ENCODE results near the gene FKBP2. TPM values are rescaled to one million over a fixed set of nuclear protein-coding genes. Genes with fewer than 3 reads are reported as not detected.

FKBP2 gene
- total and polyA plus RNA-seq, 5 donors from 2014 or later: 21.1 to 47.8 (median 42.6) TPM

- Mint-ChIP-seq H3K4me1 (peaks cover 0 to 43% (median 28%) of the 10 kb centered on the region in 4 donors), H3K9me3 (no peaks in the 10 kb centered on the region), H3K27ac (peak overlapping the region; percentile 83 to 95 (median 87)), H3K4me3 (peak overlapping the region; percentile 89 to 98 (median 92)), H3K36me3 (no peaks in the 10 kb centered on the region), H3K27me3 (no peaks in the 10 kb centered on the region)
- Histone ChIP-seq H3K27ac (ENCODE audit: insufficient read depth, low read length, poor library complexity, severe bottlenecking) (peak overlapping the region; percentile 84), H3K4me3 (ENCODE audit: low read depth, low read length) (peak overlapping the region; percentile 62), H3K9me3 (ENCODE audit: control insufficient read depth in 2 of 2, low read length in 2 of 2) (no peaks in the 10 kb centered on the region), H3K27me3 (ENCODE audit: control insufficient read depth, insufficient read depth, low read length) (no peaks in the 10 kb centered on the region), H3K36me3 (ENCODE audit: control insufficient read depth, insufficient read depth, low read length) (peaks cover 13% of the 10 kb centered on the region), H3K4me1 (ENCODE audit: control insufficient read depth, insufficient read depth, low read length, poor library complexity, severe bottlenecking) (peaks cover 51% of the 10 kb centered on the region)
- DNase-seq (peak; percentile 48 to 80 (median 60)), ATAC-seq (ENCODE audit: low read depth in 2 of 2) (peak; percentile 19 to 20)
These were observed 14.3 kb upstream of the FKBP2 start for GRCh38 chr11:64226507-64227051.

DNA sequence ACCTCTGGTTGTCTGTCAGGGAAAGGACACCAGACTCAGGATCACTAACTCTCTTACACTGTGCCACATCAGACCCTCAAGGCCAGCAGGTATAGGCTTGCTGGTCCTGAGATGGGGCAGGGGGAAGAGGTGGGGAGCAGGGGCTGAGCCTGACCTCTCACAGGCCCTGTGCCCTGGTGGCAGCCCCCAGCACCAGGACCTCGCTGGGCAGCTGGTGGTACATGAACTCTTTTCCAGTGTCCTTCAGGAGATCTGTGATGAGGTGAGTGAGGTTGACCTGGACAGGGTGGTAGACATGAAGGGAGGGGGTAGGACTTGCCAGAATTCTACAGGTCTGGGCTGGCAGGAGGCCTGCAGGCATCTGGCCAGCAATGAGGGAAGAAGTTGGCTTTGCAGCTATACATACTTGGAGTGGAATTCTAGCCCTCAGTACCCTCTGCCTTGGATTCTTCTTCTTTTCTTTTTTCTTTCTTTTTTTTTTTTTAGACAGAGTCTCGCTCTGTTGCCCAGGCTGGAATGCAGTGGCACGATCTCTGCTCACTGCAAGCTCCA lies 13.4 kb upstream of the FKBP2 start:
- H3K4me3 ChIP-seq (ENCODE audit: low read depth, low read length): peak overlapping the region; percentile 62
- Mint-ChIP-seq H3K27me3 (no peaks in the 10 kb centered on the region), H3K4me3 (peak overlapping the region; percentile 89 to 98 (median 92)), H3K36me3 (no peaks in the 10 kb centered on the region), H3K27ac (peak overlapping the region; percentile 83 to 95 (median 87)), H3K4me1 (peaks cover 0 to 52% (median 32%) of the 10 kb centered on the region in 4 donors), H3K9me3 (no peaks in the 10 kb centered on the region)
- peaks cover 54% of the 10 kb centered on the region for H3K4me1 ChIP-seq (ENCODE audit: control insufficient read depth, insufficient read depth, low read length, poor library complexity, severe bottlenecking)
- no peaks in the 10 kb centered on the region for H3K27me3 ChIP-seq (ENCODE audit: control insufficient read depth, insufficient read depth, low read length)
- H3K36me3 ChIP-seq (ENCODE audit: control insufficient read depth, insufficient read depth, low read length): peaks cover 13% of the 10 kb centered on the region
- ATAC-seq (ENCODE audit: low read depth in 2 of 2) (no peak), DNase-seq (no peak)
- H3K27ac ChIP-seq (ENCODE audit: insufficient read depth, low read length, poor library complexity, severe bottlenecking): peak overlapping the region; percentile 84
- H3K9me3 ChIP-seq (ENCODE audit: control insufficient read depth in 2 of 2, low read length in 2 of 2): no peaks in the 10 kb centered on the region

DNA sequence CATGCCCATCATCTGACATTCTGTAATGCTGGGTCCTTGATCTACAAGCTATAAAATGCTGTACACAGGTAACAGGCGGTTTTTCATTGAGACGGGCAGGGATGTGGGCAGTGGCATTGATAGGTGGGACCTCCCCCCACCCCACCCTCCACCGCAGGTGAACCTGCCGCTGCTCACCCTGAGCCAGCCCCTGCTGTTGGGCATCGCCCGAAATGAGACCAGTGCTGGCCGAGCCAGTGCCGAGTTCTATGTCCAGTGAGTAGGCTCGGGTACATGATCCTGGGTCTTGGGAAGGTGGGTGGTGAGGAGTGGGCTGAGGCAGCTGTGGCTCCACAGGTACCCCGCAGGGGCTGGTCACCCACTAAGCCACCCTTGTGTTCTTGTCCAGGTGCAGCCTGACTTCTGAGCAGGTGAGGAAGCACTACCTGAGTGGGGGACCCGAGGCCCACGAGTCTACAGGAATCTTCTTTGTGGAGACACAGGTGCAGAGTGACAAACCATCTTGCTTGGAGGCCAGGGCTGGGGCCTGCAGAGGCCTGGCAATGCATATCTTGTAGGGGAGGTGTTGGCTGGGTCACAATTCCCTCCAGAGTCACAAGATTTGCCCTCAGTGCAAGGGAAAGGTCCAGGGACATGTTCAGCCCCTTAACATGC lies 11.7 kb upstream of the FKBP2 start:
- DNase-seq (no peak), ATAC-seq (ENCODE audit: low read depth in 2 of 2) (no peak)
- Mint-ChIP-seq H3K27ac (peak overlapping the region; percentile 53 to 87 (median 65)), H3K4me1 (peaks cover 0 to 61% (median 36%) of the 10 kb centered on the region in 4 donors), H3K9me3 (no peaks in the 10 kb centered on the region), H3K27me3 (no peaks in the 10 kb centered on the region), H3K4me3 (peak overlapping the region; percentile 89 to 98 (median 92)), H3K36me3 (no peaks in the 10 kb centered on the region)
- Histone ChIP-seq H3K27me3 (ENCODE audit: control insufficient read depth, insufficient read depth, low read length) (no peaks in the 10 kb centered on the region), H3K4me3 (ENCODE audit: low read depth, low read length) (no peak overlapping the region), H3K4me1 (ENCODE audit: control insufficient read depth, insufficient read depth, low read length, poor library complexity, severe bottlenecking) (peaks cover 60% of the 10 kb centered on the region), H3K36me3 (ENCODE audit: control insufficient read depth, insufficient read depth, low read length) (no peaks in the 10 kb centered on the region), H3K9me3 (ENCODE audit: control insufficient read depth in 2 of 2, low read length in 2 of 2) (no peaks in the 10 kb centered on the region), H3K27ac (ENCODE audit: insufficient read depth, low read length, poor library complexity, severe bottlenecking) (peak overlapping the region; percentile 86)

DNA sequence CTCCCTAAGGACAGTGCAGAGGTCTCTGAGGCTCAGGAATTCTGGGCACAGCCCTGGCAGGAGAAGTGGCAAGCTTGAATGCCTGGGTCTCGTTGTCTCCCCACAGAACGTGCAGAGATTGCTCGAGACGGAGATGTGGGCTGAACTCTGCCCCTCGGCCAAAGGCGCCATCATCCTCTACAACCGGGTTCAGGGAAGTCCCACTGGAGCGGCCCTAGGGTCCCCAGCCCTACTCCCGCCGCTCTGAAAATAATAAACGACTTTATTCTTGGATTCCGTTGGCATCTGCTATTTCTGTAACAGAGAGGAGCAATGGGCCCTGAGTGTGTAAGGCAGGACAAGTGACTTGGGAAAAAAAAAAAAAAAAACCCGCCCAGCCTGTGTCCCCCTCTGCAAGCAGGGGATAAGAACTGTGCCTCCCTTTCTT lies 11.1 kb upstream of the FKBP2 start:
- ATAC-seq (ENCODE audit: low read depth in 2 of 2) (no peak), DNase-seq (no peak)
- Histone ChIP-seq H3K4me3 (ENCODE audit: low read depth, low read length) (peak overlapping the region; percentile 42), H3K9me3 (ENCODE audit: control insufficient read depth in 2 of 2, low read length in 2 of 2) (no peaks in the 10 kb centered on the region), H3K27ac (ENCODE audit: insufficient read depth, low read length, poor library complexity, severe bottlenecking) (peak overlapping the region; percentile 86), H3K36me3 (ENCODE audit: control insufficient read depth, insufficient read depth, low read length) (no peaks in the 10 kb centered on the region), H3K27me3 (ENCODE audit: control insufficient read depth, insufficient read depth, low read length) (no peaks in the 10 kb centered on the region), H3K4me1 (ENCODE audit: control insufficient read depth, insufficient read depth, low read length, poor library complexity, severe bottlenecking) (peaks cover 58% of the 10 kb centered on the region)
- Mint-ChIP-seq H3K27me3 (no peaks in the 10 kb centered on the region), H3K4me3 (peak overlapping the region; percentile 89 to 98 (median 92)), H3K9me3 (no peaks in the 10 kb centered on the region), H3K27ac (peak overlapping the region; percentile 87 to 93 (median 91)), H3K4me1 (peaks cover 0 to 61% (median 35%) of the 10 kb centered on the region in 4 donors), H3K36me3 (no peaks in the 10 kb centered on the region)

- peak within 1 kb of the TSS; percentile 42 for H3K4me3 ChIP-seq (ENCODE audit: low read depth, low read length)
- no peaks in the 10 kb centered on the region for H3K36me3 ChIP-seq (ENCODE audit: control insufficient read depth, insufficient read depth, low read length)
- no peaks in the 10 kb centered on the region for H3K9me3 ChIP-seq (ENCODE audit: control insufficient read depth in 2 of 2, low read length in 2 of 2)
- Mint-ChIP-seq H3K27ac (peak within 1 kb of the TSS; percentile 87 to 93 (median 91)), H3K36me3 (no peaks in the 10 kb centered on the region), H3K27me3 (no peaks in the 10 kb centered on the region), H3K4me3 (peak within 1 kb of the TSS; percentile 89 to 98 (median 92)), H3K9me3 (no peaks in the 10 kb centered on the region), H3K4me1 (peaks cover 0 to 60% (median 35%) of the 10 kb centered on the region in 4 donors)
- peaks cover 57% of the 10 kb centered on the region for H3K4me1 ChIP-seq (ENCODE audit: control insufficient read depth, insufficient read depth, low read length, poor library complexity, severe bottlenecking)
- H3K27me3 ChIP-seq (ENCODE audit: control insufficient read depth, insufficient read depth, low read length): no peaks in the 10 kb centered on the region
- H3K27ac ChIP-seq (ENCODE audit: insufficient read depth, low read length, poor library complexity, severe bottlenecking): peak within 1 kb of the TSS; percentile 86
- DNase-seq (peak; percentile 88 to 93 (median 90)), ATAC-seq (ENCODE audit: low read depth in 2 of 2) (peak; percentile 53 to 61)
These were observed 10.5 kb upstream of the FKBP2 start, which contains the start of gene DNAJC4 for GRCh38 chr11:64230171-64230984. DNAJC4 (plus strand) TSS chr11:64230548; CDS start chr11:64230855, 307 bp downstream.

DNA sequence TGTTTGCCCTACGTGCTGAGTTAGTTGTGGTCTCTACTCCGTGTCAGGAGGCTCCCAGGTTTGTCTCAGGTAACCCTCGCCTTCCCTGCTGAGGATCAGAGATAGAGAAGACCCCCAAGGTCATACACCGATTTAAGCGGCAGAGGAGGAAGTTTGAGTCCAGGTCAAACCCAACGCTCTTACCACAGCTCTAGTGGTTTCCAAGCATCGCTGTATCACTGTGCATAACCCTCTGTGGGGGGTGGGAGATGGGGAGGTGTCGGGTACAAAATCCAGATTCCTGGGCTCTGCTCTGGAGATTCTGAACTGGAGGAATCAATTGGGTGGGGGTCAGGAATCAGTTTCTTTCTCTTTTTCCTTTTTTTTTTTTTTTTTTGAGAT lies 9.9 kb upstream of the FKBP2 start:
- no peak for ATAC-seq (ENCODE audit: low read depth in 2 of 2)
- H3K9me3 ChIP-seq (ENCODE audit: control insufficient read depth in 2 of 2, low read length in 2 of 2): no peaks in the 10 kb centered on the region
- H3K27ac Mint-ChIP-seq: peak overlapping the region; percentile 87 to 93 (median 89)
- peak overlapping the region; percentile 89 to 98 (median 92) for H3K4me3 Mint-ChIP-seq
- no peak overlapping the region for H3K4me3 ChIP-seq (ENCODE audit: low read depth, low read length)
- H3K4me1 ChIP-seq (ENCODE audit: control insufficient read depth, insufficient read depth, low read length, poor library complexity, severe bottlenecking): peaks cover 56% of the 10 kb centered on the region
- H3K27me3 Mint-ChIP-seq: no peaks in the 10 kb centered on the region
- H3K27ac ChIP-seq (ENCODE audit: insufficient read depth, low read length, poor library complexity, severe bottlenecking): peak overlapping the region; percentile 86
- DNase-seq: no peak
- H3K4me1 Mint-ChIP-seq: peaks cover 0 to 63% (median 37%) of the 10 kb centered on the region in 4 donors
- H3K9me3 Mint-ChIP-seq: no peaks in the 10 kb centered on the region
- no peaks in the 10 kb centered on the region for H3K36me3 ChIP-seq (ENCODE audit: control insufficient read depth, insufficient read depth, low read length)
- H3K36me3 Mint-ChIP-seq: no peaks in the 10 kb centered on the region
- H3K27me3 ChIP-seq (ENCODE audit: control insufficient read depth, insufficient read depth, low read length): no peaks in the 10 kb centered on the region

- Mint-ChIP-seq H3K9me3 (no peaks in the 10 kb centered on the region), H3K4me1 (peaks cover 0 to 63% (median 37%) of the 10 kb centered on the region in 4 donors), H3K27ac (peak overlapping the region; percentile 87 to 92 (median 88)), H3K4me3 (peak overlapping the region; percentile 89 to 95 (median 92)), H3K27me3 (no peaks in the 10 kb centered on the region), H3K36me3 (no peaks in the 10 kb centered on the region)
- no peaks in the 10 kb centered on the region for H3K9me3 ChIP-seq (ENCODE audit: control insufficient read depth in 2 of 2, low read length in 2 of 2)
- H3K27me3 ChIP-seq (ENCODE audit: control insufficient read depth, insufficient read depth, low read length): no peaks in the 10 kb centered on the region
- H3K36me3 ChIP-seq (ENCODE audit: control insufficient read depth, insufficient read depth, low read length): no peaks in the 10 kb centered on the region
- peaks cover 52% of the 10 kb centered on the region for H3K4me1 ChIP-seq (ENCODE audit: control insufficient read depth, insufficient read depth, low read length, poor library complexity, severe bottlenecking)
- H3K27ac ChIP-seq (ENCODE audit: insufficient read depth, low read length, poor library complexity, severe bottlenecking): peak overlapping the region; percentile 86
- DNase-seq (no peak), ATAC-seq (ENCODE audit: low read depth in 2 of 2) (no peak)
- no peak overlapping the region for H3K4me3 ChIP-seq (ENCODE audit: low read depth, low read length)
These were observed 9.3 kb upstream of the FKBP2 start for GRCh38 chr11:64231546-64231945.
